ENCODE results near the gene RBM22.
A peak's percentile ranks its signal among the peaks of the same experiment; 100 is the strongest.
"Not testable (repeated sequence)": the region's sequence is repeated elsewhere in the genome, so short reads cannot be mapped to it uniquely, and the experiment has no call there.

The RBM22 gene

DNA sequence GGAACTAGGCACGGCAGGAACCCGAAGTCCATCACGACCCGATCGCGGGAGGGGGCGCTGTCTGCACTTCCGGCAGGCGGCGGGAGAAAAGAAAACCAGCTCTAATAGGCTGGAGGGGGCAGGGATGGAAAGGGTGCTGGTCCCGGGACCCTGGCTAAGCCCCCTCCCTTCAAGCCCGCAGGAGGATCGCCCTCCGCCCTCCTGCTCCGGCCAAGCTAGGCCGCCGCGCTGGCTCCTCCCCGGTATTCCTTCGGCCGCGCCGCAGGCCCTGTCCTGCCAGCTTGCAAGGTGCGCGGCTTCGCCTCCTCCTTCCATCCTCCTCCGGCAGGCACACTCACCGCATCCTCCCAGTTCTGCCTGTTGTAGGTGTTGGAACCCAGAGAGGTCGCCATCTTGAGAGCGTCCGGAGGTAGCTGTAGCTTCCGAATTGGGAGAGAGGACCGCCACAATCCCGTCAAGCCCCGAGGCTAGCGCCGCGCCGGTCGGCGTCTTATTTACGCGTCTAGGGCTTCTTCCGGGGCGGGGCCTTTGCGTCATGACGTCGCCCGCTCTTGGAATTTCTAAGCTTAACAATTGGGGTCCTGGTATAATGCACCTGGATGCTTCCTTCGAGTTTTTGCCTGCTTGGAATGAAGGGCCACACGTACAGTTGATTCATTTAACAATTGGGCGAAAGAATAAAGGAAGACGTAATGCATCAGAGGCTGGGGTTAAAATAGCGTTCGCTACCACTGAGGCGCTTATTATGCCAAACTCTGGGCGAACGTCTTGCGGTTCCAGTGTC is at the start of gene RBM22:
Gene RBM22, minus strand, starts transcription at position 469 of the 784 bp plus-strand sequence. Its CDS starts 77 bp downstream, at position 392.
- DNase-seq (ENCODE audit: low spot score): peak; percentile 45

DNA sequence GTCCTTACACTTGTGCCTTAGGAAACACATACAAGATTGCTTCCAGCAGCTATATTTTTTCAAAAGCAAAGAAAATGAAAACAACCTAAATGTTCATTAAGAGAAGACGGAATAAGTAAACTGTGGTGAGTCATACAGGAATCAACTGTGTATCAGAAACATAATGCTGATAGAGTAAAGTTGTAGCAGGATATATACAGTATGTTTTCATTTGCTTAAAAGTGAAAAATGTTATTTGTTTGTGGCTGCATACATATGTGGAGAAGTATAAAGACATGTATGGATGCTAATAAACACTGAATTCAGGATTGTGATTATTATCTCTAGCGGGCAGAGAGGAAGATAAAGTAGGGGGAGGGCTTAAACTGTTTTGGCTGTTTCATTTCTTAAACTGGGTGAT is 49.6 kb upstream of the RBM22 start:
- no peak for DNase-seq (ENCODE audit: low spot score)

DNA sequence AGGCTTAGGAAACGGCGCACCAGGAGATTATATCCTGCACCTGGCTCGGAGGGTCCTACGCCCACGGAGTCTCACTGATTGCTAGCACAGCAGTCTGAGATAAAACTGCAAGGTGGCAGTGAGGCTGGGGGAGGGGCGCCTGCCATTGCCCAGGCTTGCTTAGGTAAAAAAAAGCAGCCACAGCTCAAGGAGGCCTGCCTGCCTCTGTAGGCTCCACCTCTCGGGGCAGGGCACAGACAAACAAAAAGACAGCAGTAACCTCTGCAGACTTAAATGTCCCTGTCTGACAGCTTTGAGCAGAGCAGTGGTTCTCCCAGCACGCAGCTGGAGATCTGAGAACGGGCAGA is 42.3 kb upstream of the RBM22 start:
- not testable (repeated sequence) for DNase-seq (ENCODE audit: low spot score)

DNA sequence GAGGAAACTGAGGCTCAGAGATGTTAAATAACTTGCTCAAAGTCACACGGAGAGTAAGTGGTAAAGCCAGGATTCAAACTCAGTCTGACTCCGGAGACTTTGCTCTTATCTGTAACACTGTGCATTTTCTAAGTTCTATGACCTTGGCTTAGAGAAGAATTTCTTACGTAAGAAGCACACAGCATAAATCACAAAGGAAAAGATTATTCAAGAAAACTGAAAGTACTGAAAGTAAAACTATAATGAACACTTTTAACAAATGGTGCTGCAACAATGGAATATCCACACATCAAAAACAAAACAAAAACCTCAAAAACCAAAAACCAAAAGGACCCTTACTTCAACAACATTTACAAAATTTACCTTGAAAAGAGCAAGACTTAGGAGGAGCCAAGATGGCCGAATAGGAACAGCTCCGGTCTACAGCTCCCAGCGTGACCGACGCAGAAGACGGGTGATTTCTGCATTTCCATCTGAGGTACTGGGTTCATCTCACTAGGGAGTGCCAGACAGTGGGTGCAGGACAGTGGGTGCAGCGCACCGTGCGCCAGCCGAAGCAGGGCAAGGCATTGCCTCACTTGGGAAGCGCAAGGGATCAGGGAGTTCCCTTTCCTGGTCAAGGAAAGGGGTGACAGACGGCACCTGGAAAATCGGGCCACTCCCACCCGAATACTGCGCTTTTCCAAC is 41.7 kb upstream of the RBM22 start:
- not testable (repeated sequence) for DNase-seq (ENCODE audit: low spot score)

DNA sequence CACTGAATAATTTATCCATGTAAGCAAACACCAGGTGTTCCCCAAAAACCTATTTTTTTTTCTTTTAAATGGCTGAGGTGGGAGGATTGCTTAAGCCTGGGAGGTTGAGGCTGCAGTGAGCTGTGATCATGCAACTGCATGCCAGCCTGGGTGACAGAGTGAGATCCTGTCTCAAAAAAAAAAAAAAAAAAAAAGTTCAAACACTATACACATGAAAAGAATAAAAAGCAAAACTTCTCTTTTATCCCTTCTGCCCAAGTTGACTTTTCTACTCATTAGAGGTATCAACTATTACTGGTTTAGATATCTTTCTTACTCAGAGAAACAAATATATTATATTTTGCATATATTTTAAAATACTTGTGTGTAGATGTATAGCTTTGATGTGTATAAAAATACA is 40.1 kb upstream of the RBM22 start:
- DNase-seq (ENCODE audit: low spot score): no peak

DNA sequence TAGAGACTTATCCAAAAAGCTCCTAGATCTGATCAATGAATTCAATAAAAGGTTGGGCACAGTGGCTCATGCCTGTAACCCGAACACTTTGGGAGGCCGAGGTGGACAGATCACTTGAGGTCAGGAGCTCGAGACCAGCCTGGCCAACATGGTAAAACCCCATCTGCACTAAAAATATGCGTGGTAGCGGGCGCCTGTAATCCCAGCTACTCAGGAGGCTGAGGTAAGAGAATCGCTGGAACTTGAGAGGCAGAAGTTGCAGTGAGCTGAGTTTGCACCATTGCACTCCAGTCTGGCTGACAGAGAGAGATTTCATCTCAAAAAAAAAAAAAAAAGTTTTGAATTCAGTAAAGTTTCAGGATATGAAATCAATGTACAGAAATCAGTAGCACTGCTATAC is 38.0 kb upstream of the RBM22 start:
- no peak for DNase-seq (ENCODE audit: low spot score)

DNA sequence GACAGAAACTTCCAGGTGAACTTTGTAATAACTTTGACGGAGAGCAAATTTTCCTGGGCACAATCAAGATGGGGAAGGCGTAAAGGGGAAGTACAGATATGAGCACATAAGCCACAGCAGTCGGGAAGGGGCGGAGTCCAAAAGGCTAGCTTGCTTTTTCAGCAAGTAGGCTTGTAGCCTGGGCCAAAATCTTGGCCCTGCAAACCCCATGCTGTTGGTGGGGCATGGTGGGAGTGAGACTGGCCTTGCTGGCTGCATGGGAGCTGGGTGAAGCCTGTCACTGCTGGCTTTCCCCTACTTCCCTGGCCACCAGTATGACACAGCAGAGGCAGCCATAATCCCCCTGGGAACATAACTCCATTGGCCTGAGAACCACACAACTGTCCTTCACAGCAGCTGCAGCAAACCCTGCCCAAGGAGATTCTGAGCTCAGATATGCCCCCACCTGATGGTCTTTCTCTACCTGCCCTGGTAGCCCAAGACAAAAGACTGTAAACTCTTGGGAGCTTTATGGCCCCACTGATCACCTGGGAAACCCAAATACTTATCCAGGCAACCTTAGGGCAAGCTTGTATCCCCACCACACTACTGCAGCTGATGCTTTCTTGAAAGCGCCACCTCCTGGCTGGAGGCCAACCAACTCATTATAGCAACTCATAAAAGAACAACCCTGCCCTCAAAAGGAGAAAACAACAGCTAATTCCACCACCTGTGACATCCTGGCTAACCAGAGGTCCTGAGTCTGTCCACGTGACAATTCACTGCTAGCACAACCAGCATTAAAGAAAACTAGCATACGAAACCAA is 33.9 kb upstream of the RBM22 start:
- no peak for DNase-seq (ENCODE audit: low spot score)

DNA sequence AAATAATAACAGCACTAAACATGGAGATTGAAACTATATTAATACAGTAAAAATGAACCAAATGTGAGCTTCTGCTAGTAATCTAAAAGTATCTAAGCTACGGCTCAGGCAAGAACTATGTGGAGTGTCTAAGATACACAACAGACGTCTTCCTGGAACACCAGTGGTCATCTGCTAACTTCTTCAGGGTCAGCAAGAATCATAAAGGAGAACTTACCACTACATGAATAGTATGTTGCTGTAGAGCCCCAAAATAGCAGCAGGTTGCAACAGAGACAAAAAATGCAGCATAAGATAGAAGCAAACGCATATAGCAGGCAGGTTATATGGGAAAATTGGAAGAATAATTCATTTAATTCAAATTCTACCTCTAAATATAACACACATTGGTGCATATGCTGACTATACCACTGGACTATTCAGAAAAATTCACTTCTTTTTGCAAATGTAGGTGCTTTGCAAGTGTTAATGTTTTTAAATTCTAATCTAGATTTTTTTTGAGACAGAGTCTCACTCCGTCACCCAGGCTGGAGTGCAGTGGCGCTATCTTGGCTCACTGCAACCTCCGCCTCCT is 30.9 kb upstream of the RBM22 start:
- no peak for DNase-seq (ENCODE audit: low spot score)

DNA sequence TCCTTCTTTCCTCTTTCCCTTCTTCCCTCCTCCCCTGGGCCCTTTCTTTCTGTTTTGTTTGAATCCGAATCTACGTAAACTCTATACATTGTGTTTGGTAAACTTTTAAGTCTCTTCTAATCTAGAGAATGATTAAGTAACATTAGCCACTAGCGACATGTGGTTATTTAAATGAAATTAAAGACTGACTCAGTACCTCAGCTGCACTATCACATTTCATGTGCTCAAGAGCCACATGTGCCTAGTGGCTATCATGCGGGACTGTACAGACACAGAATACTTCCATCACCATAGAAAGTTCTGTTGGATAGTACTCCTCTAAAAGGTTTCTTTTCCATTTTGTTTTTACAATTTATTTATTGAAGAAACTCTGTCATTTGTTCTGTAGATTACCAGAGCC is 29.0 kb upstream of the RBM22 start:
- DNase-seq (ENCODE audit: low spot score): no peak

DNA sequence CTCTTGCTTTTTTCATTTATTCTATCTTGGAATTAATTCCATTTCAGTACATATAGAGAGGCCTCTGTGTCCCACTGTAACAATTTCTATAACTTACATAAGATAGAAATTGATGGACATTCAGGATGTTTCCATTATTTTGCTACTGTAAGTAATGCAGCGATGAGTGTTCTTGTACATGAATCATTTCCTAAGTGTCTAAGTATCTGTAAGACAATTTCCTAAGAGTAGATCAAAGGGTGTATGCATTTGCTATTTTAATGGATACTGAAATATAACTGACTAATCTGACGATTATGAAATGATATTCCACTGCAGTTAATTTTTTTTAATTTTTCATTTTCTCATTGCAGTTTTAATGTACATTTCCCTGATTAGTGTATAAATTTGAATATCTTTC is 23.0 kb upstream of the RBM22 start:
- DNase-seq (ENCODE audit: low spot score): no peak

DNA sequence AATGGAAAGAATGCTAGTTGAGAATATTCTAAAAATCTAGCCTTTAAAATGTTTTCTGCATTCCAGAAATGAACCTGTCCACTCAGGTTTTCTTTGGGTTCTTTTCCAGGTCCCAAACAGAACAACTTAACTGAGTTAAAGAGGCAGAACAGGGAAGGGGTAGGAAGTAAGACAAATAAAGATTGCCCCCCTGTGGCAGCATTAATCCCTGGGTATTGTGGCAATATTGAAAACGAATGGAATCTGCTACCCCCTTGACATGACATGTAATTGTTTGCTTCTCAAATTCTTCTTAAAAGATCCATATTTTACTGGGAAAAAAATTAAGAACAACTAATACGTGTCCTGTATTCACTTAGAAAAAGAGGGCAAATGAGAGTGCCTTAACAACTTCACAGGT is 9.3 kb upstream of the RBM22 start:
- DNase-seq (ENCODE audit: low spot score): no peak

DNA sequence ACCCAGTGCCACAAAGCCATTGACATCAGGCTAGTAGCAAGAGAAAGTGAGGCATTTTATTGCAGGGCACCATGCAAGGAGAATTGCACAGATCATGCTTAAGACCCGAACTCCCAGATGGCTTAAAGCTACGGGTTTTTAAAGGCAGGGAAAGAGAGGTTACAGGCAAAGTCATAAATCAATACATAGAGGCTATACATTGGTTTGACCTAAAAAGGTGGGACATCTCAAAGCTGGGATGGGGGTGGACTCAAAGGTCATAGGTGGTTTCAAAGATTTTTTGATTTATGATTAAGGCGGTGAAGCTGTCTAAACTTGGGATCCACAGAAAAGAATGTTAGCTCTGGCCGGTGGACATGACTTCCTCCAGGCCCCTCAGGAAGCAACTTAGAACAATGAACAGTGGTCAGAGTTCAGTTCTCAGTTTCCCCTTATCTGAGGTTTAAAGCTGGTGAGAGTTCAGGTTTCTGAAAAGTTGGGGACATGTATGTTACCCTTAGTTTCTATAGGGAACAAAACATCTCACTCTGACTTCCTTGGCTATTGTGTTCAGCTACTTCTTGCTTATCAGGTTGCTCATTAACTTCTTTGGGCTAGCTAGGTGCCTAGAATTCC is 6.0 kb upstream of the RBM22 start:
- DNase-seq (ENCODE audit: low spot score): no peak

DNA sequence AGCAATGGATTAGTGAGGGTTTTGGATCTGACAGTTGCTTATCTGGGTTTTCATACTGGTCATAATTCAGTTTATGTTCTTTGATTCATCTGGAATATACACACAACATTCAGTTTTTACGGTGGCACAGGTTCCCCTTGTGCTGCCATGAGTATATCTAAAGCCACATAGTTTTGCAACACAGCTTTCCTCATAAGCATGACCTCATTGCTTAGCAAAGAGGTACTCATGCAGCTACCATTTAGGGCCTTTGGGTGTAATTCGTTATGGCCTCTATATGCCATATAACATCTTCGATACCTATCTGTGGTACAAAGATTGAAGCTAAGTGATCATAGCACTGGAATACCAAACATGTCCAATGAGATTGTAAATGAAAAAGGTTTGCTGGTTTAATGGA is 2.9 kb upstream of the RBM22 start:
- DNase-seq (ENCODE audit: low spot score): no peak

DNA sequence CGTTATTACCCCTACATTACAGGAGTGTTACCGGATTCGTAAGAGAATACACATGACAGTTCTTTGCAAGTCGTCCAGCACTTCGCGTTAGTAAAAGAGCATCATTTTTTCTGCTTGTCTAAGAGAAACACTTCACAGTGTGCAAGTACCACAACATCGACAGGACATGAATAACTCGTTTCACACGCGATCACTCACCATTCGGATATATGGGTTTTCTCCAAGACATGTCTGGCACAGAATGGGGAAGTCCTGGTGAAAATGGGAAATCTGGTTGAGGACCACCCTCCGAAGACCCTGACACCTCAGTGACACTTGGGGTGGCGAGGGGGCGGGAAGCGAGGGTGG is 642 bp downstream of the RBM22 start:
- no peak for DNase-seq (ENCODE audit: low spot score)

DNA sequence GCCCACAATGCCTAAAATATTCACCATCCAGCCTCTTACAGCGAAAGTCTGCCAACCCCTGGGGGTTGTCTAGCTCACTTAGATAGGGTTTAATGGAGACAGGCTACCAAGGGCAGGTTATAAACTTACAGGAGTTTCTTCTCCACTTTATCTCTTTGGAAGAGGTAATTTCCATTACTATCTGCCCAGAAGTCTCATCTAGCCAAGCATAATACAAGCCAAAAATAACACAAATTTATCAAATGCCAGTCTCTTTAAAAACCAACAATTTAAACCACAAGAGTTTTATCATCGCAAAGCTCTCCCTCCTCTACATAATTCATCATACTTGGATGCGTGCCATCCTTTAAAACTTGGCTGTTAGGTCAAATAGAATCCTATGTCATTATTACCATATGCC is 6.2 kb downstream of the RBM22 start:
- no peak for DNase-seq (ENCODE audit: low spot score)

DNA sequence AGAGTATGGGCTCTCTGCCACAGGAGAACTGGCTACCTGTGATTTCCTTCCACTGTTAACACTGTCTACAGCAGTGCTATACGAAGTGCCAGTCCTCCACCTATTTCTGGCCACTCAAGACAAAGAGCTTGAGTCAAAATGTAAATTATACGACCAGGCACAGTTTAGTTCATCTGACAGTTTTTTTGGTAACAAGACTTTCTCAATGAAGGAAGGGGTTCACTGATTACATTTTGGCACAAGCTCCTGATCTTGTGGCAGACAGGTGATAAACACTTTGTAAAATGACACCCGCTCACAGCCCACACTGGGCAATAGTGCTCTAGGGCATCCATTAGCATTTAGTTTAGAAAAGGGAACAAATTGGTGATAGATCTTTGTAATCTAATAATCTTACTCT is 8.6 kb downstream of the RBM22 start:
- DNase-seq (ENCODE audit: low spot score): no peak

DNA sequence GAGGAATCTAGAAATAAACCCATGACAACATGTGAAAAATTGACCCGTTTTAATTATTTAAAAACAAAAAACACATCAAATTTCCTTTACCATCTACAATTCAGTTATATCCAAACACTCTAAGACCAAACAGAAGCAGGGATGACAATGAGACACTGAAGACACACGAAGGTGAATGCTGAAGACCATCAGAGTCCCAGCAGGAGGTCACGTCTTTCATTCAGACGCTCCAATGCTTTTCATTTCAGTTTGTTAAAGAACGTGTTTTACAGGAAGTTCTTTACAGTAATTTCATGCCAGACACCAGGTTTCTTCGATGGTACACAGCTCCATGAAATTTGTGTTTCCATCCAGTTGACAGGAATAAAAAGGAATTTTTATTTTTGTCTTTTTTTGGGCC is 10.1 kb downstream of the RBM22 start:
- DNase-seq (ENCODE audit: low spot score): no peak

DNA sequence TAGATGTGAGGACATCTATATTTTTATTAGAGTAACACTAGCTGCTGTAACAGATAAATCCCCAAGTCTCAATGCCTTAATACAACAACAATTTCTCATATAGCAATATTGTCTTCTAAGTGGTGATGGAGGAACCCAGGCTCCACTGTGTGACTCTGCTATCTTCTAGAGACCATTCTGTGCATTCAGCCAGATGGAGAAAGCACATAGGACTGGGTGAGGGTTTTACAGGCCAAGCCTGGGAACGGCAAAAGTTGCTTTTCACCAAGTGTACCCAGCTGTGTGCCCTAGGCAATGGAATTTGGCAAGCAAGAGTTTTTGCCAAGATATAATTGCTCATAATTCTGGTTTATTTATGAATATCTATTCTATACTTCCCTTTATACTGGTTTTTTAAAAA is 11.7 kb downstream of the RBM22 start:
- no peak for DNase-seq (ENCODE audit: low spot score)

DNA sequence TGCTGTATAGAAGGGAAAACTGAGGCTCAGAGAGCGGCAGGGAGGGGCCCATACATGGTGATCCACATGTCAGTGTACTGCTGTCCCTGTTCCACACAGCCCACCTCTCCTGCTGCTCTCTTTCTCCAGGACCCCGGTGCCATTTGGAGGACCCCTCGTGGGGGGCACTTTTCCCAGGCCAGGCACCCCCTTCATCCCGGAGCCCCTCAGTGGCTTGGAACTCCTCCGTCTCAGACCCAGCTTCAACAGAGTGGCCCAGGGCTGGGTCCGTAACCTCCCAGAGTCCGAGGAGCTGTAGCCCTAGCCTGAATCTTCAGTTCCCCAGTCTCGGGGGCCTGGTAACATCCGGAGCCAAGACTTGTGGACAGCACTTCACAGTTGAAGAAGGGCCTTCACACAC is 24.3 kb downstream of the RBM22 start:
- no peak for DNase-seq (ENCODE audit: low spot score)

DNA sequence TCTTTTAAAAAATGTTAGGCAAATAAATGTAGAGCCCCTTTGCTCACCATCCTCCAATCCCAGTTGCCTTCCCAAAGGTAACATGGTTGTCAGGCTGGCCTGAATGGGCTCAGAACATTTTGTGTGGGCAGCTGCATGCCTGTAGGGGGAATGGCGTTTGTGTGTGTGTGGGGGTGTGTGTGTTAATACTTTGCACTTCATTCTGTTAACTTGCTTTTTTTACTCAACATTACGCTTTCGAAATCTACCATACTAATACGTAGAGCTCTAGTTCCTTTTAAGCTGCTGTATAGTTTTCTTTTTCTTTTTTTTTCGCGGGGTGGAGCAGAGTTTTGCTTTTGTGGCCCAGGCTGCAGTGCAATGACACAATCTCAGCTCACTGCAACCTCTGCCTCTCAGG is 25.8 kb downstream of the RBM22 start:
- no peak for DNase-seq (ENCODE audit: low spot score)

DNA sequence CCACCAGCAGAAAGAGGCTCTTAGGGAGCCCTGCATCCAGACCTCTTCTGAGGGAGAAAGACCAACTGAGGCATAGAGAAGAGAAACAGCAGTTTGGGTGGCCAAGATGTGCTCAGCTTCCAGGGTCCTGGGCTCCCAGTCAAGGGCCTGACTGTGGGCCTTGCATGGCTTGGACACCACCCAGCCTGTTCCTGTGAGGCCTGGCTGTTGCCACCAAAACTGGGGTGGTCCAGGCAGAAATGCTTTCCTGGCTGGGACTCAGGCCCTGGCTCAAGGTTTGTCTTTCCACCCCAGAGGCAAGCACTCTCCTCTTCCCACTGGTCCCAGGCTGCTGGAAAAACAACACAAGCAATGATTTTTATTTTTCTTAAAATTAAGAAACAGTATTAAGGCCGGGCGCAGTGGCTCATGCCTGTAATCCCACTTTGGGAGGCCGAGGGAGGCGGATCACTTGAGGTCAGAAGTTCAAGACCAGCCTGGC is 26.5 kb downstream of the RBM22 start:
- DNase-seq (ENCODE audit: low spot score): no peak

DNA sequence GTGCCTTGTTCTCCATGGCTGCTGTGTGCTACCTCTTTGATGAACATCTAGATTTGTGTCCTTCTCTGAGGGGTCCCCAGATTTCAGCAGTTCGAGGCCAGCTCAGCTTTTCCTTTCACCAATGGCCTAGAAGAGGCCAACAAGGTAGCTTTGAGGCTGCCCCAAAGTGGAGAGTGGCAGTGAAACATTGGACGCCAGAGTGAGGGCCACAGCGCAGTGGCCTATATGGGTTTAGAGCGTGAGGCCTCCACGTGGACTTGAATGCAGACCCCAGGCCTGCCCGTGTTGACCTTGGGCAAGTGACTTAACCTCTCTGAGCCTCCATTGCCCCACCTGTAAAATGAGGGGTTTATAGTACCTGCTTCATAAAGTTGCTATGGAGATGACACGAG is 28.0 kb downstream of the RBM22 start:
- no peak for DNase-seq (ENCODE audit: low spot score)
